K562 treated with DMSO at 1 percent for 4 hours (cell line): ENCODE measurements around the gene STUB1. TPM values are rescaled to one million over a fixed set of nuclear protein-coding genes. Genes with fewer than 3 reads are reported as not detected.

ENCODE experiments used
- total RNA-seq: library from RNA; unstranded; fragments of 300-600 nt; gene quantifications from 2 replicates; pipeline ENCODE4 v1.2.3, GENCODE V29; 2022; ENCODE audit not compliant: insufficient read depth

STUB1 gene
- total RNA-seq, 1 experiment from 2014 or later: 139 TPM

Other genes starting within 250 kb of the STUB1 start
- gene CAPN15, start 152.7 kb upstream of the STUB1 start, total RNA-seq: 55.1 and 67.7 TPM in 2 replicates
- gene PRR35, start 120.0 kb upstream of the STUB1 start, total RNA-seq: not detected in 2 replicates
- gene NHLRC4, start 113.4 kb upstream of the STUB1 start, total RNA-seq: 4.3 and 5.8 TPM in 2 replicates
- 36.7 and 38.3 TPM in 2 replicates for gene PIGQ, start 110.4 kb upstream of the STUB1 start, total RNA-seq
- 25.1 and 27.0 TPM in 2 replicates for gene RAB40C, start 90.3 kb upstream of the STUB1 start, total RNA-seq
- 8.4 and 9.7 TPM in 2 replicates for gene WFIKKN1, start 49.4 kb upstream of the STUB1 start, total RNA-seq
- gene METTL26, start 44.1 kb upstream of the STUB1 start, total RNA-seq: 176 and 186 TPM in 2 replicates
- 83.7 and 110 TPM in 2 replicates for gene MCRIP2, start 38.6 kb upstream of the STUB1 start, total RNA-seq
- 3.4 and 4.8 TPM in 2 replicates for gene WDR90, start 31.0 kb upstream of the STUB1 start, total RNA-seq
- gene RHOT2, start 12.3 kb upstream of the STUB1 start, total RNA-seq: 128 and 154 TPM in 2 replicates
- gene RHBDL1, start 4.7 kb upstream of the STUB1 start, total RNA-seq: 2.8 and 4.2 TPM in 2 replicates
- 88.7 and 91.8 TPM in 2 replicates for gene JMJD8, start 3.9 kb downstream of the STUB1 start, total RNA-seq
- gene WDR24, start 10.0 kb downstream of the STUB1 start, total RNA-seq: 19.6 and 21.8 TPM in 2 replicates
- 3.4 and 6.3 TPM in 2 replicates for gene FBXL16, start 25.4 kb downstream of the STUB1 start, total RNA-seq
- 21.4 and 37.4 TPM in 2 replicates for gene METRN, start 34.7 kb downstream of the STUB1 start, total RNA-seq
- 56.5 and 66.4 TPM in 2 replicates for gene ANTKMT, start 40.7 kb downstream of the STUB1 start, total RNA-seq
- gene CCDC78, start 46.0 kb downstream of the STUB1 start, total RNA-seq: 0.51 and 1.4 TPM in 2 replicates
- 30.6 and 31.8 TPM in 2 replicates for gene HAGHL, start 46.7 kb downstream of the STUB1 start, total RNA-seq
- 26.1 and 31.9 TPM in 2 replicates for gene CIAO3, start 60.6 kb downstream of the STUB1 start, total RNA-seq
- not detected in 2 replicates for gene MSLN, start 80.3 kb downstream of the STUB1 start, total RNA-seq
- 45.1 and 50.9 TPM in 2 replicates for gene RPUSD1, start 108.0 kb downstream of the STUB1 start, total RNA-seq
- gene CHTF18, start 108.2 kb downstream of the STUB1 start, total RNA-seq: 25.9 and 26.9 TPM in 2 replicates
- gene GNG13, start 120.3 kb downstream of the STUB1 start, total RNA-seq: not detected in 2 replicates